ENCODE results near the gene FAM170B.

FAM170B gene

GRCh38 chr10:49139846-49140195 is 6.0 kb upstream of the FAM170B start:
- POLR2A ChIA-PET, result no interaction called here
- no peak overlapping the region for H3K27ac ChIP-seq (ENCODE audit: extremely low read depth, low read depth, low read length)
- H3K4me1 ChIP-seq (ENCODE audit: control insufficient read depth, insufficient read depth, low read length), result no peaks in the 10 kb centered on the region
- no peaks in the 10 kb centered on the region for H3K9me3 ChIP-seq (ENCODE audit: control insufficient read depth, insufficient read depth, low read depth, low read length)
- no peak overlapping the region for H3K4me3 ChIP-seq (ENCODE audit: low read depth, low read length)
- CTCF ChIA-PET, result no interaction called here
- no peaks in the 10 kb centered on the region for H3K36me3 ChIP-seq (ENCODE audit: control insufficient read depth in 2 of 2, insufficient read depth in 1 of 2, low read length in 2 of 2)
- TF ChIP-seq BCL11B (tag by site-specific recombination; IDR thresholded peaks at IDR 0.05; ENCODE audit: low read depth) (no peak), ZNF169 (tag by site-specific recombination; IDR thresholded peaks at IDR 0.05) (no peak), ZNF133 (tag by site-specific recombination; IDR thresholded peaks at IDR 0.05) (no peak), GLI4 (tag by site-specific recombination; IDR thresholded peaks at IDR 0.05) (no peak), BCL11A (tag by site-specific recombination; IDR thresholded peaks at IDR 0.05; ENCODE audit: low read depth) (no peak), ZNF629 (tag by site-specific recombination; IDR thresholded peaks at IDR 0.05) (no peak)

DNA sequence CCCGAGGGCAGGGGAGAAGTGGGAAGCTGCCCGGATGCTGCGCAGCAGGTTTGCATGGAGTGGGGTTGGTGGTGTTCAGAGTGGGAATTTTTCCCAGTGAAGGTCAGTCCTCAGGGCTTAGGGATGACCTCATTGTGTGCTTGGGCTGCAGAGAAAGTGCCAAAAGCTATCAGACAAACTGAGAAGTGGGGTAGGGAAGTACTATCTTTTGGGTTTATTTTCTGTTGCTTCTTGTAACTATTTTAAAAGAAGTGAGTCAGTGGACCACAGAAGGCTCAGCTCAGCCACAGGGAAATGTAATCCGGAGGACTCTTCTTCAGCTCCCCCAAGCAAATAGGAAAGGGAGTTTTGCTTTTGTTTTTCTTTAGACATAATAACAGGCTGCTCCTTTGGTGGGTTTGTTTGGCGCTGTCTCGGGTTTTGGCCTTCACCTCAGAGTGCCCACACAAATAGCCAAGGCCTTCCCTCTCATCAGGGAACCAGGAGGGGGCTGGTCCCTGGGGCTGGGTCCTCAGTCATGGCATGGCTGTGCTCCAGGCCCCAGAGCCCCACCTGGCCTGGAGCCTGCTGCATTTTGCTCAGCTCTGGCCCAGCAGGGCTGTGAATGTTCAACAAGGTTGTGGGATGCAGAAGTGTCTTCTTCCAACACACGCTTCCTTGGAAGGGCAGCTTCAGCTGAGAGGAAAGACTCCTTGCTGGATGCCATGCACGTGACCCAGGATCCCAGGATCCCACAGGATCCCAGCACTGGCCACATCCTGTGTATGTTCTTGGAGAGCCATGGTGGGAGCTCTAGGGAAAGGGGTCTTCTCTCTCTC is 5.4 kb upstream of the FAM170B start:
- no peaks in the 10 kb centered on the region for H3K9me3 ChIP-seq (ENCODE audit: control insufficient read depth, insufficient read depth, low read depth, low read length)
- no peak overlapping the region for H3K27ac ChIP-seq (ENCODE audit: extremely low read depth, low read depth, low read length)
- H3K4me1 ChIP-seq (ENCODE audit: control insufficient read depth, insufficient read depth, low read length), result no peaks in the 10 kb centered on the region
- no peaks in the 10 kb centered on the region for H3K36me3 ChIP-seq (ENCODE audit: control insufficient read depth in 2 of 2, insufficient read depth in 1 of 2, low read length in 2 of 2)
- ChIA-PET POLR2A (no interaction called here), CTCF (no interaction called here)
- TF ChIP-seq ZXDB (tag by site-specific recombination; IDR thresholded peaks at IDR 0.05), result no peak
- TF ChIP-seq ZNF157 (tag by site-specific recombination; IDR thresholded peaks at IDR 0.05), result no peak
- TF ChIP-seq ZNF514 (tag by site-specific recombination; IDR thresholded peaks at IDR 0.05), result no peak
- no peak for TF ChIP-seq ZNF561 (tag by site-specific recombination; IDR thresholded peaks at IDR 0.05; ENCODE audit: borderline replicate concordance)
- no peak for TF ChIP-seq TRIM28 (IDR thresholded peaks at IDR 0.05; ENCODE audit: borderline replicate concordance, low read length)
- no peak for TF ChIP-seq EGR2 (tag by site-specific recombination; IDR thresholded peaks at IDR 0.05; ENCODE audit: low read depth)
- TF ChIP-seq ZNF266 (tag by site-specific recombination; IDR thresholded peaks at IDR 0.05; ENCODE audit: low read depth), result no peak
- TF ChIP-seq ZNF792 (tag by site-specific recombination; IDR thresholded peaks at IDR 0.05), result no peak
- no peak for TF ChIP-seq ZNF704 (tag by site-specific recombination; IDR thresholded peaks at IDR 0.05)
- TF ChIP-seq ZNF366 (tag by site-specific recombination; conservative IDR thresholded peaks at IDR 0.05), result no peak
- TF ChIP-seq ZSCAN16 (tag by site-specific recombination; IDR thresholded peaks at IDR 0.05), result no peak
- TF ChIP-seq SP2 (tag by site-specific recombination; IDR thresholded peaks at IDR 0.05), result no peak
- TF ChIP-seq ZNF629 (tag by site-specific recombination; IDR thresholded peaks at IDR 0.05), result no peak
- no peak for TF ChIP-seq ZFP37 (tag by site-specific recombination; IDR thresholded peaks at IDR 0.05)
- TF ChIP-seq ZNF660 (tag by site-specific recombination; IDR thresholded peaks at IDR 0.05), result no peak
- TF ChIP-seq IKZF3 (tag by site-specific recombination; IDR thresholded peaks at IDR 0.05), result no peak
- H3K4me3 ChIP-seq (ENCODE audit: low read depth, low read length), result no peak overlapping the region

DNA sequence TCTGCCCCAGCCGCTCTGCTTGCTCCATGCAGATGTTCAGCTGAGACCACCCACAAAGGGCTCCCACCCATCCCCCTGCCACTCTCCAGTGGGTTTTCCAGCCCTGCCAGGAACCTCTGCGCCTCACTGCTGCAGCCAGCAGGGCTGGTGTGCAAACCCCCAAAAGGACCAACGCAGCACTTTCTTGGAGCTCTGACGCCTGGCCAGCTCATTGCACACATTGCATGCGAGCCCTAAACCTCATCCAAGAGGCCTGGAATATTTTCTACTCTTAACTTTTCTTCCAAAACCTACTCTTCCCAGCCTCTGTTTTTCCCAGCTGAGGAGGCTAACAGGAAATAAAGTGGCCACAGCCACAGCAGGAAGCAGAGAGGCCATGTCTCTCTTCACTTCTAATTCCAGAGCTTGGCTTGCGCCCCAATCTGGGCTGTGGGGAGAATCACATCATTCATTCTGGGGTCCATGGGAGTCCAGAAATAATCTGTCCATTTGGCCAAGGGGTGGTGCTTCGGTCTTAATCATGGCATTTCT is 4.6 kb upstream of the FAM170B start:
- Histone ChIP-seq H3K4me1 (ENCODE audit: control insufficient read depth, insufficient read depth, low read length) (no peaks in the 10 kb centered on the region), H3K27ac (ENCODE audit: extremely low read depth, low read depth, low read length) (no peak overlapping the region)
- TF ChIP-seq ZFP3 (tag by site-specific recombination; IDR thresholded peaks at IDR 0.05; ENCODE audit: low read depth) (no peak), ZBTB8A (tag by site-specific recombination; IDR thresholded peaks at IDR 0.05) (no peak), ZNF707 (tag by site-specific recombination; IDR thresholded peaks at IDR 0.05) (no peak), BCL11A (tag by site-specific recombination; IDR thresholded peaks at IDR 0.05; ENCODE audit: low read depth) (no peak), ZNF701 (tag by site-specific recombination; IDR thresholded peaks at IDR 0.05) (no peak), ZNF174 (tag by site-specific recombination; IDR thresholded peaks at IDR 0.05) (no peak)
- TF ChIP-seq, protein P1, sequence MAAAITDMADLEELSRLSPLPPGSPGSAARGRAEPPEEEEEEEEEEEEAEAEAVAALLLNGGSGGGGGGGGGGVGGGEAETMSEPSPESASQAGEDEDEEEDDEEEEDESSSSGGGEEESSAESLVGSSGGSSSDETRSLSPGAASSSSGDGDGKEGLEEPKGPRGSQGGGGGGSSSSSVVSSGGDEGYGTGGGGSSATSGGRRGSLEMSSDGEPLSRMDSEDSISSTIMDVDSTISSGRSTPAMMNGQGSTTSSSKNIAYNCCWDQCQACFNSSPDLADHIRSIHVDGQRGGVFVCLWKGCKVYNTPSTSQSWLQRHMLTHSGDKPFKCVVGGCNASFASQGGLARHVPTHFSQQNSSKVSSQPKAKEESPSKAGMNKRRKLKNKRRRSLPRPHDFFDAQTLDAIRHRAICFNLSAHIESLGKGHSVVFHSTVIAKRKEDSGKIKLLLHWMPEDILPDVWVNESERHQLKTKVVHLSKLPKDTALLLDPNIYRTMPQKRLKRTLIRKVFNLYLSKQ (tag by site-specific recombination; IDR thresholded peaks at IDR 0.05; ENCODE audit: borderline replicate concordance), result no peak
- TF ChIP-seq, protein P2, sequence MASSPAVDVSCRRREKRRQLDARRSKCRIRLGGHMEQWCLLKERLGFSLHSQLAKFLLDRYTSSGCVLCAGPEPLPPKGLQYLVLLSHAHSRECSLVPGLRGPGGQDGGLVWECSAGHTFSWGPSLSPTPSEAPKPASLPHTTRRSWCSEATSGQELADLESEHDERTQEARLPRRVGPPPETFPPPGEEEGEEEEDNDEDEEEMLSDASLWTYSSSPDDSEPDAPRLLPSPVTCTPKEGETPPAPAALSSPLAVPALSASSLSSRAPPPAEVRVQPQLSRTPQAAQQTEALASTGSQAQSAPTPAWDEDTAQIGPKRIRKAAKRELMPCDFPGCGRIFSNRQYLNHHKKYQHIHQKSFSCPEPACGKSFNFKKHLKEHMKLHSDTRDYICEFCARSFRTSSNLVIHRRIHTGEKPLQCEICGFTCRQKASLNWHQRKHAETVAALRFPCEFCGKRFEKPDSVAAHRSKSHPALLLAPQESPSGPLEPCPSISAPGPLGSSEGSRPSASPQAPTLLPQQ (tag by site-specific recombination; IDR thresholded peaks at IDR 0.05), result no peak
- TF ChIP-seq, protein P3, sequence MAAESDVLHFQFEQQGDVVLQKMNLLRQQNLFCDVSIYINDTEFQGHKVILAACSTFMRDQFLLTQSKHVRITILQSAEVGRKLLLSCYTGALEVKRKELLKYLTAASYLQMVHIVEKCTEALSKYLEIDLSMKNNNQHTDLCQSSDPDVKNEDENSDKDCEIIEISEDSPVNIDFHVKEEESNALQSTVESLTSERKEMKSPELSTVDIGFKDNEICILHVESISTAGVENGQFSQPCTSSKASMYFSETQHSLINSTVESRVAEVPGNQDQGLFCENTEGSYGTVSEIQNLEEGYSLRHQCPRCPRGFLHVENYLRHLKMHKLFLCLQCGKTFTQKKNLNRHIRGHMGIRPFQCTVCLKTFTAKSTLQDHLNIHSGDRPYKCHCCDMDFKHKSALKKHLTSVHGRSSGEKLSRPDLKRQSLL (tag by site-specific recombination; IDR thresholded peaks at IDR 0.05), result no peak

More for the DNA sequence above, 4.6 kb upstream of the FAM170B start:
- ChIA-PET CTCF (no interaction called here), POLR2A (no interaction called here)
- Histone ChIP-seq H3K36me3 (ENCODE audit: control insufficient read depth in 2 of 2, insufficient read depth in 1 of 2, low read length in 2 of 2) (no peaks in the 10 kb centered on the region), H3K9me3 (ENCODE audit: control insufficient read depth, insufficient read depth, low read depth, low read length) (no peaks in the 10 kb centered on the region), H3K4me3 (ENCODE audit: low read depth, low read length) (no peak overlapping the region)
